ENCODE data around the gene RPL41. TPM values are rescaled to one million over a fixed set of nuclear protein-coding genes. Genes with fewer than 3 reads are reported as not detected.

Gene RPL41
- total RNA-seq, 1 experiment from 2014 or later: 4,637 TPM

DNA sequence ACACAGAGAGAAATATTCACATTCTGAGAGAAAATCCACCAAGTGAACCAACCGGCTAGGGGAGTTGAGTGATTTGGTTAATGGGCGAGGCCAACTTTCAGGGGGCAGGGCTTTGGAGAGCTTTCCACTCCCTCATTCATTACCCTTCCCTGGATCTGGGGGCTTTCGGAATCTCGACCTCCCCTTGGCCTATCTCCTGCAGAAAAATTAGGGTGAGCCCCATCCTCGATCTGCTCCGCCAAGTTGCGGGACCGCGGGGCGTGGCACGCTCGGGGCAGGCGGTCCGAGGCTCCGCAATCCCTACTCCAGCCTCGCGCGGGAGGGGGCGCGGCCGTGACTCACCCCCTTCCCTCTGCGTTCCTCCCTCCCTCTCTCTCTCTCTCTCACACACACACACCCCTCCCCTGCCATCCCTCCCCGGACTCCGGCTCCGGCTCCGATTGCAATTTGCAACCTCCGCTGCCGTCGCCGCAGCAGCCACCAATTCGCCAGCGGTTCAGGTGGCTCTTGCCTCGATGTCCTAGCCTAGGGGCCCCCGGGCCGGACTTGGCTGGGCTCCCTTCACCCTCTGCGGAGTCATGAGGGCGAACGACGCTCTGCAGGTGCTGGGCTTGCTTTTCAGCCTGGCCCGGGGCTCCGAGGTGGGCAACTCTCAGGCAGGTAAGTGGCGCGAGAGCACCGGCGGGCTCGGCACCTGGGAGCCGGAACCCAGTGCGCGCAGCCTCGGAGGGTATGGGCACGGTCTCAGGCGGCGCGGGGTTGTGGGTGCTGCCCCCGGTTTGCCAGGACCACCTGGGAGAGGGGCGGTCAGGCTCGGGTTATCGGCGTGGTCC, 36.5 kb upstream of the RPL41 start, which contains the start of gene ERBB3:
TSS of gene ERBB3 (plus strand) at position 443 of the 833 bp plus-strand sequence. CDS start at position 579, 136 bp downstream.
- no peaks in the 10 kb centered on the region for H3K79me1 ChIP-seq (ENCODE audit: insufficient read depth, low read depth, low read length, poor library complexity, severe bottlenecking)
- H3K23ac ChIP-seq (ENCODE audit: insufficient read length, low read depth, low read length): no peak within 1 kb of the TSS
- peak within 1 kb of the TSS; percentile 29 for H3K27ac ChIP-seq (ENCODE audit: insufficient read length, low read depth, low read length)
- peak within 1 kb of the TSS; percentile 99 for H3K18ac ChIP-seq (ENCODE audit: insufficient read length, low read depth, low read length)
- H3K9me3 Mint-ChIP-seq: peaks cover 3% of the 10 kb centered on the region in 2 experiments; a peak in 4 of 5 replicates
- peaks cover 4 to 16% (median 15%) of the 10 kb centered on the region in 3 experiments for H3K36me3 Mint-ChIP-seq (ENCODE audit: insufficient read depth in 1 of 3, low read depth in 3 of 3)
- H2AFZ ChIP-seq (ENCODE audit: low read length): no peak within 1 kb of the TSS
- no peak within 1 kb of the TSS for H2BK120ac ChIP-seq (ENCODE audit: low read depth, low read length, poor library complexity, severe bottlenecking)
- WGBS (ENCODE audit: extremely low coverage, insufficient read length, low lambda C conversion rate): no CpG with 5 or more reads among the region's 59 CpGs
- no peak within 1 kb of the TSS for H2BK15ac ChIP-seq (ENCODE audit: low read depth, low read length)
- TF ChIP-seq, protein P1, sequence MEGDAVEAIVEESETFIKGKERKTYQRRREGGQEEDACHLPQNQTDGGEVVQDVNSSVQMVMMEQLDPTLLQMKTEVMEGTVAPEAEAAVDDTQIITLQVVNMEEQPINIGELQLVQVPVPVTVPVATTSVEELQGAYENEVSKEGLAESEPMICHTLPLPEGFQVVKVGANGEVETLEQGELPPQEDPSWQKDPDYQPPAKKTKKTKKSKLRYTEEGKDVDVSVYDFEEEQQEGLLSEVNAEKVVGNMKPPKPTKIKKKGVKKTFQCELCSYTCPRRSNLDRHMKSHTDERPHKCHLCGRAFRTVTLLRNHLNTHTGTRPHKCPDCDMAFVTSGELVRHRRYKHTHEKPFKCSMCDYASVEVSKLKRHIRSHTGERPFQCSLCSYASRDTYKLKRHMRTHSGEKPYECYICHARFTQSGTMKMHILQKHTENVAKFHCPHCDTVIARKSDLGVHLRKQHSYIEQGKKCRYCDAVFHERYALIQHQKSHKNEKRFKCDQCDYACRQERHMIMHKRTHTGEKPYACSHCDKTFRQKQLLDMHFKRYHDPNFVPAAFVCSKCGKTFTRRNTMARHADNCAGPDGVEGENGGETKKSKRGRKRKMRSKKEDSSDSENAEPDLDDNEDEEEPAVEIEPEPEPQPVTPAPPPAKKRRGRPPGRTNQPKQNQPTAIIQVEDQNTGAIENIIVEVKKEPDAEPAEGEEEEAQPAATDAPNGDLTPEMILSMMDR (conservative IDR thresholded peaks at IDR 0.05): no peak
- H4K8ac ChIP-seq (replicated peaks; ENCODE audit: insufficient read length, low read depth, low read length): no peak within 1 kb of the TSS
- peak within 1 kb of the TSS; percentile 57 for H3K4me2 ChIP-seq (ENCODE audit: insufficient read depth, insufficient read length, low read length)
- no peak within 1 kb of the TSS for H2BK20ac ChIP-seq (ENCODE audit: low read depth, low read length, poor library complexity, severe bottlenecking)
- H2AK5ac ChIP-seq (ENCODE audit: insufficient read length, low read length): no peak within 1 kb of the TSS
- H3K9me3 ChIP-seq (ENCODE audit: control insufficient read depth, low read depth, low read length): no peaks in the 10 kb centered on the region
- no peak within 1 kb of the TSS for H3K56ac ChIP-seq (ENCODE audit: insufficient read length, low read depth, low read length)
- no peak within 1 kb of the TSS for H2BK5ac ChIP-seq (ENCODE audit: insufficient read length, low read length)
- H3K9ac ChIP-seq (ENCODE audit: extremely low read depth, insufficient read length, low read length): peak within 1 kb of the TSS; percentile 91
- H3T11ph ChIP-seq (ENCODE audit: low read length): no peak within 1 kb of the TSS
- peak within 1 kb of the TSS; percentile 95 to 98 (median 98) for H3K27ac Mint-ChIP-seq
- H3K4ac ChIP-seq (ENCODE audit: low read depth, low read length): no peak within 1 kb of the TSS
- H4K91ac ChIP-seq (ENCODE audit: insufficient read length, low read depth, low read length): peak within 1 kb of the TSS; percentile 0
- H4K5ac ChIP-seq (ENCODE audit: insufficient read length, low read depth, low read length): no peak within 1 kb of the TSS
- H3K27me3 Mint-ChIP-seq (ENCODE audit: low read depth): no peaks in the 10 kb centered on the region
- no peaks in the 10 kb centered on the region; the same call in 1 of the 2 replicates for H3K27me3 ChIP-seq (ENCODE audit: insufficient read depth, low read length)
- peaks cover 19 to 22% of the 10 kb centered on the region in 2 experiments for H3K4me1 Mint-ChIP-seq
- 0 out of 2 replicates have a peak, but pooled peaks cover 4% of the 10 kb centered on the region for H3K4me1 ChIP-seq (ENCODE audit: insufficient read depth, low read length)
- peak within 1 kb of the TSS; percentile 97 for H3K14ac ChIP-seq (ENCODE audit: insufficient read depth, low read length)
- peak within 1 kb of the TSS; percentile 60 for H2BK12ac ChIP-seq (ENCODE audit: insufficient read length, low read depth, low read length)
- H3K23me2 ChIP-seq (ENCODE audit: insufficient read length, low read depth, low read length, poor library complexity, severe bottlenecking): peaks cover 13% of the 10 kb centered on the region
- H3K4me3 Mint-ChIP-seq: peak within 1 kb of the TSS; percentile 83 to 93
- H4K20me1 ChIP-seq (ENCODE audit: control insufficient read depth, insufficient read depth, insufficient read length): no peaks in the 10 kb centered on the region
- H3K79me2 ChIP-seq (ENCODE audit: insufficient read depth, low read length): peaks cover 7% of the 10 kb centered on the region; the same call in 1 of the 2 replicates
- DNase-seq: peak; percentile 93
